HG03064 (cell line): ENCODE results near the gene C3orf18.

Experiments used
- ATAC-seq: cut with Tn5 transposase; IDR thresholded peaks from one replicate; pipeline ENCODE4 v1.9.1; 2021; ENCODE audit warnings: low read depth; ENCODE audit not compliant: unreplicated experiment

The C3orf18 gene

GRCh38 chr3:50604110-50604621 lies 36.6 kb upstream of the C3orf18 start:
- no peak for ATAC-seq

GRCh38 chr3:50603261-50604109 lies 35.9 kb upstream of the C3orf18 start:
- no peak for ATAC-seq

GRCh38 chr3:50602595-50603191 lies 35.1 kb upstream of the C3orf18 start:
- ATAC-seq, result no peak

GRCh38 chr3:50600841-50601591 lies 33.5 kb upstream of the C3orf18 start:
- peak; percentile 83 for ATAC-seq

- ATAC-seq, result no peak
These were observed 32.7 kb upstream of the C3orf18 start for GRCh38 chr3:50600141-50600753.

GRCh38 chr3:50599716-50600118 lies 32.2 kb upstream of the C3orf18 start:
- no peak for ATAC-seq

- ATAC-seq, result no peak
These were observed 31.7 kb upstream of the C3orf18 start for GRCh38 chr3:50599115-50599715.

GRCh38 chr3:50594253-50594785 lies 26.8 kb upstream of the C3orf18 start:
- ATAC-seq, result no peak

- no peak for ATAC-seq
These were observed 25.0 kb upstream of the C3orf18 start for GRCh38 chr3:50592568-50592967.

- no peak for ATAC-seq
These were observed 23.7 kb upstream of the C3orf18 start for GRCh38 chr3:50591196-50591741.

GRCh38 chr3:50588759-50589433 lies 21.3 kb upstream of the C3orf18 start:
- no peak for ATAC-seq

- no peak for ATAC-seq
These were observed 20.5 kb upstream of the C3orf18 start for GRCh38 chr3:50587806-50588758.

GRCh38 chr3:50587373-50587772 lies 19.8 kb upstream of the C3orf18 start:
- no peak for ATAC-seq

GRCh38 chr3:50586763-50587070 lies 19.2 kb upstream of the C3orf18 start:
- no peak for ATAC-seq

GRCh38 chr3:50585919-50586762 lies 18.6 kb upstream of the C3orf18 start:
- ATAC-seq, result no peak

- no peak for ATAC-seq
These were observed 16.8 kb upstream of the C3orf18 start for GRCh38 chr3:50584391-50584790.

- no peak for ATAC-seq
These were observed 16.4 kb upstream of the C3orf18 start for GRCh38 chr3:50583897-50584296.
